GM04503 (cell line): ENCODE results near the gene OR8D1.
A peak's percentile ranks its signal among the peaks of the same experiment; 100 is the strongest.
"Not testable (repeated sequence)": the region's sequence is repeated elsewhere in the genome, so short reads cannot be mapped to it uniquely, and the experiment has no call there.

Source experiments
- DNase-seq: peaks from one replicate; pipeline ENCODE4 v3.0.0-alpha.2; 2012; ENCODE audit warnings: low read depth

OR8D1 gene

DNA sequence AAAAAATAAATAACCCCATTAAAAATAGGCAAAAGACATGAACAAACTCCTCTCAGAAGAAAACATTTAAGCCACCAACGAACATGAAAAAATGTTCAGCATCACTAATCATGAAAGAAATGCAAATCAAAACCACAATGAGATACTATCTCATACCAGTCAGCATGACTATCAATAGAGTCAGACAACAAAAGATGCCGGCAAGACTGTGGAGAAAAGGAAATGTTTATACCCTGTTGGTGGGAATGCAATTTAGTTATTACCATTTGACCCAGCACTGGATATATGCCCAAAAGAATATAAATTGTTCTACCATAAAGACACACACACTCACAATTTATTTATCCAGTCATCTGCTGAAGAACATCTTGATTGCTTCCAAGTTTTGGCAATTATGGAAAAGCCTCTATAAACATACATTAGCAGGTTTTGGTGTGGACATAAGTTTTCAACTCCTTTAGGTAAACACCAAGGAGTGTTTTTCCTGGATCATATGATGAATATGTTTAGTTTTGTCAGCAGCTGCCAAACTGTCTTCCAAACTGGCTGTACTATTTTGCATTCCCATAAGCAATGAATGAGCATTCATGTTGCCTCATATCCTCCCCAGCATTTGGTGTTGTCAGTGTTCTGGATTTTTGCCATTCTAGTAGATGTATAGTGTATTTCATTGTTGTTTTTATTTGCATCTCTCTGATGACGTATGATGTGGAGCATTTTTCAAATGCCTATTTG, 28.0 kb downstream of the OR8D1 start:
- peak; percentile 51 for DNase-seq

DNA sequence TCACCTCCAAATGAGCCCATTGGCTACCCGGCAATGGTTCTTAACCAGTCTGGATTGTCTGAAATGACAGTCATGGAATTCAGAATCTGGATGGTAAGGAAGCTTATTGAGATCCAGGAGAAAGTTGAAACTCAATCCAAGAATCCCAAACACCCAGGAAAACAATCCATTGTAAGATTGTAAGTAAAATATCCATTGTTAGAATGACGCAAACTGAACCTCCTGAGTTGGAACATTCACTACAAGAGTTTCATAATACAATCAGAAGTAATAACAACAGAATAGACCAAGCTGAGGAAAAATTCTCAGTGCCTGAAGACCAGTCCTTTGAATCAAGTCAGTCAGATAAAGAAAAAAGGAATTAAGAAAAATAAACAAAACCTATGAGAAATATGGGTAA, 35.5 kb downstream of the OR8D1 start:
- DNase-seq, result no peak

DNA sequence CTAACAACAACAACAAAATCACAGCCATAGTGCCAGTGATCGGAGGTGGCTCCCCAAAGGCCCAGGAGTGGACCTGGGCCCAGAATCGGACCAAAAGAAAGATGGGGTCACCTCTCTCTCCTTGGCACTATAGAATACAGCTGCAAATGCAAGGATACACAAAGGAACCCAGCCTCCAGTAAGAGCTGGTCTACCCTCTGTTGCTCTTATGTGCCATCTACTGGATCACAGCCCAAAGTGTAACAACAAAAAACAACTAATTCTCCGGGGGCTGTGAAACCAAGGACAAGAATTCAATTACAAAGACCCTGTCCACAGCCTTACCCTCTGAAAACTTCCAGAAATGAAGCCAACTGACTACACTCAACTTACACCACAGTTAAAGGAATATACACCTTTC, 35.9 kb downstream of the OR8D1 start:
- DNase-seq, result no peak

DNA sequence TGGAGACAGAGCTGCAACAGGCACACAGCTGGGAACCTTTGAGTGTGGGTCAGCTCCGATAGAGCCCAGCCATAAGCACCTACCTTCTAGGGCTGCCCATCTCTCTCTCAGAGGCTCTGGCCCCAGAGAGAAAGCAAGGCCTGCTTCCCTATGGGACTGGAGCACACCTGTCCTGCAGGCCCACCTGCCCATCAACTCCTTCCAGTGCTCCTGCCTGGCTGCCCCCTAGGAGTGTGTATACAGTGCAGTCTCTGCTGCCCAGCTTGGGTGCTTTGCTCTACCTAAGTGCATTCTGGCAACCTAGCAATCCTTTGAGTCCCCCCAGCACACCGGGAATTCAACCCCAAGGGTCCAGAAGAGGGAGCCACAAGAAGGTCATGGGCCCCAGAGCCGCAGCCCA, 36.5 kb downstream of the OR8D1 start:
- no peak for DNase-seq

DNA sequence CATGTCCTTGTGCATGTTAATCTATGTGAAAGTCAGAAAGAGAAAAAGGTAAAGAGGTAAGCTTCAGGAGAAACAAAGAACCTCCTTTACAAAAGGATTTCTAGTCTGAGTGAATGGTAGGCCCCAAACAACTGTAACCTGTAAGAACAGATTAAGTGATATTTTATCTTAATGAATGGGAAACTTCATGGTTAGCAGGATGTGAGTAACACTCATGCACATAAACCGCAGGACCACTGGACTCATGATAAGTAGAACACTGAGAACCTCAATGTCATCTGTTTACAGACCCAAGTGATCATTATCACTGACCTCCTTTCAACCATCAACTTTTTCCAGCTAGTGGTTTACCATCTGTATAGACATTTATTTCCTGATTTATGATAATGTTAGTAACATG, 37.7 kb downstream of the OR8D1 start:
- no peak for DNase-seq

DNA sequence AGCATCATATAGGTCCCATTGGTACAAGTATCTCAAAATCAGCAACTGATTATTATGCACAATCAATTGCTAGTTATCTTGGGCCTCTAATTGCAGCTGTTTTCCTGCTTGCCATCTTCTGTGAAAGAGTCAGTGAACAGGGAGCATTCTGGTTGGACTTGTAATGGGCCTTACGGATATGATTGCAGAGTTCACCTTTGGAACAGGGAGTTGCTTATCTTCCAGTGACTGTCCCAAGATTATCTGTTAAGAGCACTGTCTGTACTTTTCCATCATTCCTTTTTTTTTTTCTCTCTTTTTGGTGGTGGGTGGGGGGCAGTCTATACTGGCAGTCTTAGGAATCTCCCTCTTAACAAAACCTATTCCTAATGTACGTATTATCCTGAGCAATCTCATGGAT, 39.7 kb downstream of the OR8D1 start:
- no peak for DNase-seq

DNA sequence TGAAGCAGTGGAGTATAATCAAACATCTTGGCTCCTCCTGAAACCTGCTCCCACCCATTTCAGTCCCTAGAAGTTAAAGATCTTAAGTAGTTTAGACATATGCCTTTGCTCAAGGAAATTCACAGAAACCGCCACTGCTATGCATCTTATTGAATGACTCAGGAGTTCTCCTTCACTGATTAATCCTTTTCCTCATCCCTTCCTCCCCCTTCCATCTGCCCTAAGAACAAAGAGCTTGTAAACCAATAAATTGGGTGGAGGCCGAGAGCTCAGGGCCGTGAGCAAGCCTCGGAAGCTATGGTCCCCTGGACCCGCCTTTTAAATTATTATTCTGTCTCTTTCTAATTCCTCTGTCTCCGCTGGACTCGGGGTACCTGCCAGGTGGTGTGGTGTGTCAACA, 42.9 kb downstream of the OR8D1 start:
- DNase-seq, result not testable (repeated sequence)

DNA sequence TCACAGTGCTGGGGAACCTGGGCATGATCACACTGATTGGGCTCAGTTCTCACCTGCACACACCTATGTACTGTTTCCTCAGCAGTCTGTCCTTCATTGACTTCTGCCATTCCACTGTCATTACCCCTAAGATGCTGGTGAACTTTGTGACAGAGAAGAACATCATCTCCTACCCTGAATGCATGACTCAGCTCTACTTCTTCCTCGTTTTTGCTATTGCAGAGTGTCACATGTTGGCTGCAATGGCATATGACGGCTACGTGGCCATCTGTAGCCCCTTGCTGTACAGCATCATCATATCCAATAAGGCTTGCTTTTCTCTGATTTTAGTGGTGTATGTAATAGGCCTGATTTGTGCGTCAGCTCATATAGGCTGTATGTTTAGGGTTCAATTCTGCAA, 48.7 kb downstream of the OR8D1 start:
- not testable (repeated sequence) for DNase-seq

DNA sequence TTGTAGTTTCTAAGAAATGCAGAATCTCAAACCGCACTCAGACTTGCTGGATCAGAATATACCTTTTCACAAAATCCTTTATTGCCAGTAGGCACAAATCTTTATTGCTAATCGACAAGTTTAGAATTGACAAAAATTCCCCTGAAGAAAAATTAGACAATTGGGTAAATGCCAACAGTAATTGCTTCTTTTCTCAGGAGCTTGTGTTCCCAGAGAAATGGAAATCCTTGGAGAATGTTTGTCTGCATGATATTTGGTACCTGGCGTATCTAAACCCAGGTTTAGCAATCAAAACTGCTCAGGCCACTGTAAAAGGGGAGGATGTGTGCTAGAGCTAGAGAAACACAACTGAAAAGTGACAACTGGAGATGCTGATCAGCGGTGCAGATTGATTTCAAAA, 57.7 kb downstream of the OR8D1 start, which contains the start of gene OR8G5:
Gene OR8G5 (plus strand): TSS at position 301 of the 400 bp plus-strand sequence. CDS start 8,556 bp downstream, outside the sequence.
- DNase-seq, result no peak
